Measurements from ENCODE around the gene HIPK2.

HIPK2 gene

DNA sequence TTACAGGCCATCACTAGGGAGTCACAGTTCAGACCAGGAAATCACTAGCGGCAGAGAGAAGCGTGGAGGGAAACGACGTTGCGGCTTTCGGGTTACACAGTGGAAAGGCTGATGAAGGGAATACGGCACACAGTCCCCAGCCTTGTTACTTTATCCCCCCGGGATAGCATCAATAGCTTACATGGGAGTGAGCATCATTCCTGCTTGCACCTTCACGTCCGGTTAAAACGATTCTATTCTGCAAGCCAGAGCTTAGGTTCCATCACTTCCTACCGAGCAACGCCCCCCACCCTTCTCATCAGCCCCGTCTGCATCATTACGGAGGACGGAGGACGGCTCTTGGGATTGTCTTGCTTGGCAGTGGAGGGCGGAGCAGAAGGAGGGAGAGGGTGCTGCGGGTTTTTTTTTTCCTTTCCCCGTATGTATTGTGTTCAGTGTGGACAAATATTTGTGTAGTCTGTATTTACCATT lies 129.4 kb downstream of the HIPK2 start:
- DNase-seq (ENCODE audit: low spot score): no peak

DNA sequence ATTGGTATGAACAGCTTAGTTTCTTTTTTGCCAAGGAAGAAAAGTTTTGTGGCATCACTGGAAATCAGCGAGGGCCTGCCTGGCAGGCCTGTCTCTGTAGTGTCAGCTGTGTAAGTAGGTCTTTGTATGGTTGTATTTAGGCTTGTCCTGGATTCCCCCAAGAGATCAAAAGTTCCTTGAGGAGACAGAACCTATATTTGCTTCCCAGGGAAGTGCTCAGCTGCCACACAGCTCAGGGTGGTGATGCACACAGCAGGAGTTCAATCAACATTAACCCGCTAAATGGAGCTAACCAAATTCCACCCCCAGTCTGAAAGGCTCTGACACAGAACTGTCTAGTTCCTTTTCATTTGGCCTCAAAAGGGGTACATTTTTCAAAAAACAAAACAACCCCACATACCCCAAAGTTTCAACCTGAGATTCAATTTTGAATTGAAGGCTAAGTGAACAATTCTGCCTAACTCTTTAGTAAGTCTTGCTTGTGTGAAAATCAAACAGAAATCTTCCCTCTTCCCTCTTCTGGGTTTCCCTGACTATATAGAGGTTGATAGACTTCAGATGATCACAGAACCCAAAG lies 129.9 kb downstream of the HIPK2 start:
- no peak for DNase-seq (ENCODE audit: low spot score)

DNA sequence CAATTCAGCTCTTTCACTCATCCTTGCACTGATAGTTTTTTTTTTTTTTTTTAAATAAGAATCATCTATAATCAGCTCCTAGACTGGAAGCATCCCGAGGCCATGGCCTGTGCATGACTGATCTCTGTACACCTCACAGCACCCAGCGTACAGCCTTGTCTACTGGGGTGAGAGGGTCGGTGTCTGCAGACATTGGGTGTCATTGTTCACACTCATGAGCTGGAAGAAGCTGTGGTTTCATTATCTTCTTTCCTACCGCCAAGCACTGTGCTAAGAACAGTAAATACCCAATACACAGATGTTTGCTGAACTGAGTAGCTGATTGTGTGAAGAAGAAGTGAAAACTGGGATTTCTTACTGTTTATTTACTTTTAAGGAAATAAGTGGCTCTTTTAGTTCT lies 130.7 kb downstream of the HIPK2 start:
- DNase-seq (ENCODE audit: low spot score): no peak

DNA sequence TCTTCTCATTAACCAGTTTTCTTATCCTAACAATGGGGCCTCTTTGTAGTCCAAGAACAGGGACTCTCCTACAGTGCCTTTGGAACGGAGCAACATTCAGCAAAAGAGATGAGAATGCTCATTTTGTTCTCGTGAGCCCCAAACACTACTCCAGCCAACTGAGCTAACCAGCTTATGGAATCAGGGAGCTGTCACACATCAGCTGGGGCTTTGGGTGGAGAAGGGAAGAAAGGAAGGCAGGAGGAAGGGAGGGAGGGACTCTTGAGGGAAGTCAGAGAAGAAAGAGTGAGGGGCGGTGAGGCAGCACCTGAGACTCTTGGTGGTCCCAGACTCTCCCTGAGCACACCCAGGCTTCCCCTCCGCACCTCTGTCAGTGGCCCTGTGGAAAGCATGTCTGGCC lies 131.2 kb downstream of the HIPK2 start:
- DNase-seq (ENCODE audit: low spot score): no peak

DNA sequence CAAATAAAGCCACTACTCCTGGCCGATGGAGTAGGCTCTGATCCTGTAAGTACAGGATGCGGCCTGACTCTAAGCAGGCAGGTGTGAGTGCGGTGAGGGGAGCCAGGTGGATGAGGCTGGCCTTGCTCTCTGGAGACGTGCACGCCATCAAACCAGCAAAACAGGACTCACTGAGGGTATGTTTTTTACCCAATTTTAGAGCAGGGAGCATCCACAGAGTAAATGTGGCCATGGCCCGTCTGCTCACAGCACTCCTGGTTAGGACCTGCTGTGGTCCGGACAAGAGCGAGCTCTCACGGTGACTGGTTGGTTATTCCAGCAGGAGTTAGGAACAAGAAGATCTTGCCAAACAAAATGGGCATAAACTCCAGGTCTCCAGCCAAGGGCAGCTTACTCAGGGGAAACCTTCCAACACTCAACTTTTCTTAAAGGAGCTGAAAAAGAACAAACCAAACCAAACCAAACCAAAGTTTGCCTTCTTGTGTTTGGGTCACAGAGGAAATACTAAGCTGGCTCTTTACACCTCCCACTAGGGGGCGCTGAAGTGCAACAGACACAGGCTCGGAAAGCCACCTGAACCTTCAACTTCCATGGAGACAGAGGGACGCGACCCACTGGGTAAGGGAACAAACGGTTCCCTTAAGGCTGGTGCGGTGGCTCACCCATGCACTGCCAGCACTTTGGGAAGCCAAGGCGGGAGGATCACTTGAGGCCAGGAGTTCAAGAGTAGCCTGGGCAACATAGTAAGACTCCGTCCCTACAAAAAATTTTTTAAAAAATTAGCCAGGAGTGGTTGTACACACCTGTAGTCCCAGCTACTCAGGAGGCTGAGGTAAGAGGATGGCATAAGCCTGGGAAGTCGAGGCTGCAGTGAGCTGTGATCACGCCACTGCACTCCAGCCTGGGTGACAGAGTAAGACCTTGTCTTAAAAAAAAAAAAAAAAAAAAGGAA lies 131.9 kb downstream of the HIPK2 start:
- DNase-seq (ENCODE audit: low spot score): peak; percentile 86

DNA sequence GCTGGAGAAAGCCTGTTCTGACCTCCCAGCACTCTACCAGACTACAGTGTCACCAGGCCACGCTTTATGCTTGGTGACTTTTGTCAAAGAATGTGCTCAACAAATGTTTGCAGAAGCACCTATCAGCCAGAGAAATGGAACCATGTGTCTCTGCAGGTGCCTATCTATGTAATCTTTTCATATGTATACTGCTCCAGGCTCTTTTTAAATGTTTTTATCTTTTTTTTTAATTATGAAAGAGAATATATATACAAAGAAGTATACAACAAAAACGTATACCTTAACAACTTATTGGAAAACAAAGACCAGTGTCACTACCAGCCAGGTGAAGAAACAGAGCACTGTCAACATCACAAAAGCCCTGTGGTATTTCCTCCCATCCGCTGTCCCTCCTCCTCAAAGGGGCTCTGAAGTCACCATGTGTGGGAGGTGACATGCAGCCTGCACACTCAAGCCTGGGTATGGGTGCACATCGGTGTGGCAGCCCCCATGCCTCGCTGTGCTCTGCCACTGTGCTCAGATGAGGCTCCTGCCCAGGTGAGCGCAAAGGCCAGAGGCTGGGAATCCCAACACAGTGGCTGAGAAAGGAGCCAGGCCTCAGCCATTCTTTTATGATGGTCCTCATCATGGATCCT lies 133.7 kb downstream of the HIPK2 start:
- DNase-seq (ENCODE audit: low spot score): no peak

DNA sequence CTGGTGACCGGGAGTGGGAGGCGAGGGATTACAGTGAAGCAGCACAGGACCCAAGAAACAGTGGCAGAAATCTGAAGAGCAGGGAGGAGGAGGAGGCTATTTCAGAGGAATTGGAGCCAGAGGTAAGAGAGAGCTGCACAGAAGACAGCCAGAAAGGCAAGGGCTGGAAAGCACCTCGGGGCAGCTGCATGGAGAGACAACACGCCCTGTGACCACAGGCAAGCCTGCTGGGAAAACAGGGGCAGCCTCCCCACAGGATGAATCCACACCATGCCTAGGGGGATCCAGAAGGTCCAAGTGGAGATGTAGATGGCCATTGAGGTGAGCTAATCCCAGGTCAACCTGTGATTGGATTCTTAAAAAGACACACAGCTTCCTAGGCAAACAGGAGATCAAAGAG lies 135.5 kb downstream of the HIPK2 start:
- DNase-seq (ENCODE audit: low spot score): no peak

DNA sequence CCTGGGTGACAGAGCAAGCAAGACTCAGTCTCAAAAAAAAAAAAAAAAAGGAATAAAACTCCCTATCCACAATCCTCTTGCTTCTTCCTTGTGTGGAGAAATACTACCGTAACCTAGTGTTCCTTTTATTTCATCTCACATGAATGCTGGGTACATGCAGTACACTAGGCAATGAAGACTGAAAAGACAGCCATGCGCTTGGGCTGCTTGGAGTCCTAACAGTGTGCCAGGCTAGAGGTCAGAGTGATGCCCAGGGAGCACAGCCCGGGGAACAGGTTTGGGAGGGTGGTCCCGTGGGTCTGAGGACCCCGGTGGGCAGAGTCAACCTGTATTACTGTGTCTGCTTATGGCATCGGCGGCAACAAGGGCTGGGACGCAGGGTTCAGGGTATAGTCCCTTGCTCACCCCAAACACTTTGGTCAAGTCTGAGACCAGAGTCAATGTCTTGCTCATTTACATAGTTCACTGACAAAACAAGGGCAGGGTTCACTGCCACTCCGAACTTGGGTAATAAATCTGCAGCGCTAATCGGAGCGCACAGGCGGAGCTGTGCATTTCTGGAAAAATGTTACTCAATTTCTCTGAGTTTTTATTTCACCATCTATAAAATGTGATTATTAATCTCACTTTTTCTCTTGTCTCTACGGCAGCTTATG lies 136.3 kb downstream of the HIPK2 start:
- no peak for DNase-seq (ENCODE audit: low spot score)

DNA sequence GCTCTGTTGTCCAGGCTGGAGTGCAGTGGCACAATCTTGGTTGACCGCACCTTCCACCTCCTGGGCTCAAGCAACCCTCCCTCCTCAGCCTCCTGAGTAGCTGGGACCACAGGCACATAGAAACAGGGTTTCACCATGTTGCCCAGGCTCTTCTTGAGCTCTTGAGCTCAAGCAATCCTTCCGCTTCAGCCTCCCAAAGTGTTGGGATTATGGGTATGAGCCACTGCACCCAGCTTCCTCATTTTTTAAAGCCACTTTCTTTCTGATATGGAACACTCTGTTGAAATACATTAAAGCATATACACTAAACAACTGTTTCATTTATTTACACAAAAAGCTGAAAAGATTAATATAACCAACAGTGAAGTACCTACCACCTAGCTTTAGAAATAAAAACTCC lies 137.1 kb downstream of the HIPK2 start:
- no peak for DNase-seq (ENCODE audit: low spot score)

DNA sequence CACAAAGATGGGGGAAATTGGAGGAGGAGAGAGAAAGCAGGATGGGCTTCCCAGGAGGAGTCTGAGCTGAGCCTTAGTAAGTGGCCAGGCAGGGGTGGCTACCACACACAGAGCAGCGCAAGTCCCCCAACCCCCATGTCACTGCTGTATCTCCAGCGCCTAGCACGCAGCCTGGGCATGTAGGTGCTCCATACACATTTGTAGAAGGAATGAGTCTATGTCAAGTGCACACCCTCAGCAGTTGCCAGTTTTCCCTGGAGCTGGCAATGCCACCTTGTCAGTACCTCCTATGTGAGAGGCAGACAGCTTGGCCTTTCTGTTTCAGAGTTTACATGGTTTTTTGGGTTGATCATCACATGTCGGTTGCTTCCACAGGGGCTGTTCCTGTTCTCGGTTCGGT lies 138.2 kb downstream of the HIPK2 start:
- no peak for DNase-seq (ENCODE audit: low spot score)

DNA sequence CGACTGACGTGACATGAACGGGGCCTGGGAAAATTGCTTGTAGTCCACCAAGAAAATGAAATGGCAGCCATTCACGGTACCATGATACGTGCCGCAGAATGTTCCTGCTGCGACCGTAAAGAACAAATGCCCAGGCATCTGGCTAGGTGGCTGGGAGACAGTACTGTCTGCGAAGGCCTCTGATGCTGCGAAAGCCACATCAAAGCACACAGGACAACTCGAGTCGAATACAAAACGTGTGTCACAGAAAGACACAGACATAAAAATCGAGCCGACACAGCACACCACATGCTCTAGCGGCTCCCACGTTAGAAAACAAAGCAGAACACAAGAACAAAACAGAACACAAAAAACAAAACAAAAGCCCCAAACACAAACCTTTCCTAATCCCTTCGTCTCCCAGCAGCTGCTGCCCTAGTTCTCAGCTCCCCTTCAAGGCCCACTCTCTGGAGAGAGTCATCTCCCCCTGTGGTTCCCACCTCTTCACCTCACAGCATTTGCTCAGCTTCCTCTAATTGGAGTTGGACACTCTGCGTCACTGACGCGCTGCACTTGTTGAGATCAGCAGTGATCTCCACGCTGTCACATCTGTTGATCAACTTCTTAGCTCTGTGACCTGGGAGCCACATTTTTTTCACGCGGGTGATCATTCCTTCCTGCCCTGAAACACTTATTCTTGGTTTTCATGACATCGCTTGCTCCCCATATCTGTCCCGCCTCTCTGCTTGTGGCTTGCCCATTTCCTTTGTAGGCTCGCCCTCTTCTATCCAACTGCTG lies 142.1 kb downstream of the HIPK2 start:
- no peak for DNase-seq (ENCODE audit: low spot score)

DNA sequence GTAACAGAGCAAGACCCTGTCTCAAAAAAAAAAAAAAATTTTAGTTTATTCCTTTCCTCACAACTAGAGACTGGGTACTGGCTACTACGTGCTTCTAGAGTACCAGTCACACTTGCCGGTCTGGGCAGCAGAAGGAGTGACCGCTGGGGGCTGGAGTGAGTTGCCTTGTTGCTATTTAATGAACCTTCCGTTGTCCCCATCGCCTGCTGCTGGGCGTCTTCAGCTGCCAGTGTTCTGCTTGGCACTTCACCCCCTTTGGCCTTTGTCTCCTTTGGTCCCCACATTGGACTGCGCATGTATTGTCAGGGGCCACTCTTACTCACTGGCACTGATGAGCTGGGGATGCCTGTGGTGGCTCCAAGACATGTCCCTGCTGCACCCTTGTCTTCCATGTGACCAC lies 143.7 kb downstream of the HIPK2 start:
- DNase-seq (ENCODE audit: low spot score): no peak

DNA sequence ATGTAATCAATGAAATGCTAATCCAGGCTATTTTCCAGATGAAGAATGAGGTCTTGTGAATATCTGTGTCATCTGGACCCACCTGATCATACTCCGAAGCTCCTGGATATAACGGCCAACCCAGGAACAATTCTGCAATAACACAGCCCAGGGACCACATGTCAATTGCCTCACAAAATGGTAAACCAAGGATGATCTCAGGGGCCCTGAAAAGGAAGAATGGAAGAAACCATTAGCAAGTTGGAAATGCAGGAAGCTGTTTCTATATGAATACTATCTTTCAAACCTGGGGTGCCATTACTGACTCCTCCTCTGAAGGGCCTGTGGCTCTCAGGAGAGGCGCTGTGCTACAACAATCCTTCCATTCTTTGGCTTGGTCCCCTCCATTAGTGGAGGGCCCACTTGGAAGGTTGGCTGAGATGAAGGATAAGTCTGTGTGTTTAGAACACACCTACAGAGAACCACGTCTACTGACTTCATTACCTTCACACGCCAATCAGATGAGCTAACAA lies 146.2 kb downstream of the HIPK2 start:
- DNase-seq (ENCODE audit: low spot score): no peak

DNA sequence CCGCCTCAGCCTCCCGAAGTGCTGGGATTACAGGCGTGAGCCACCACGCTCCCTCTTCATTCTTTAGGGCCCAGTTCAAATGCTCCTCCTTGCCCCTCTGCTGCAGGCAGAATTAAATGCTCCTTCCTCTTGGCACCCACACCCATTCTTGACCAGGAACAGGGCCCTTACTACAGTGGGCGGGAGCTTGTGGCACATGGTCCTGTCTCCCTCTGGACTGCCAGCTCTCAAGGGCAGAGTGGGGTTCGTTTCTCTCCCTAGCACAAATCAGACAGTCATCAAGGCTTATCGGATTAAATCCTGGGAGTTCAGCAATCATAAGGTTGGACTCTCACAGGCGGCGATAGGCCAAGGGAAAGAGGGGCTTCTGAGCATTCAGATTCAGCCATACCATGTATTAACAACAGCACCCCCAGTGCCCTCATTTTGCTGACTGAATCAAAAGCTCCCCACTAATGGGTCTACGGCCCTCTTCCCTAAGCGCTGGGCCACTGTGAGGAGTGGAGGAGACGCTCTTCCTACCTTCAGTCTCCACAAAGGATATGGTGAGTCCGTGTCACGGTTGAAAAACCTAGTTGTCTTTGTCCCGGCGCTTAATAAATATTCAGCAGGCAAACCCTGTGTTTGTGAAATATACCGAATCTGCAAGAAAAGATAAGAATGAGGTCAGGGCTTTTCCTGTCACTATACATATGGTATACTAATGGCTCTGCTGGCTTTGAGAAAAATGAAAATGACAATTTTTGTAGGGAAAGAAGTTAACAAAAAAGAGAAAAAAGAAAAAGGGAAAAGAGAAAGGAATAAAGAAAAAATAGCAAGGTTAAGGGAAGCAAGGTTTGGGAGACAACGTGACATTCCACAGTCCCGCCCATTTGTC lies 146.9 kb downstream of the HIPK2 start:
- DNase-seq (ENCODE audit: low spot score): no peak

DNA sequence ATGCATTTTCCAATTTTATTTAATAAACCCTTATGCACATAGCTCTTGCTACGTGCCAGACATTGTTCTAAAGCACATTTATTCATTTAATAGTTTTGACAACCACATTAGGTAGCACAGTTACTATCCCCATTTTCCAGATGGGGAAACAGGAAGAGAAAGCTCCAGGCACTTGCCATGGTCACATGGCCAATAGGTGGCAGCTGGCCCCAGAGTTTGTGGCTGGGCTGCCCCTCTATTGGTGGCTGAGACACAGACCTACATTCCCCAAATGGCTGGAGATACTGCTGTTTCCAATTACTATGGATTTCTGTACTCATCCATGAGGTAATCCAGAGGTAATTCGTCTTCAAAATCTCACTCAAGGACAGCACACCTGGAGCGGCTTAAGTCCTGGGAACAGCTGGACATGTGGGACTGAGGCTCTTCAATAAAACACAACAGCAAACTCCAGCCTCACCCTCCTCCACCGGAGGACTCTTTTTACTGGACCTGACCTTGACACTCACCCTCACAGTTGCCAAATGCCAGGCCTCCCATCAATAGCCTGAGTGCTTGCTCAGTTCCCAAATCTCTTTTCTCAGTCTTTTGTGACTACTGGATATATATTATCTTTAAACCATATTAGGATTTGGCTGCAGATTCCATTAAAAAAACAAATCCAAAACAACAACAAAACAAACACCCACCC lies 148.3 kb downstream of the HIPK2 start:
- no peak for DNase-seq (ENCODE audit: low spot score)

DNA sequence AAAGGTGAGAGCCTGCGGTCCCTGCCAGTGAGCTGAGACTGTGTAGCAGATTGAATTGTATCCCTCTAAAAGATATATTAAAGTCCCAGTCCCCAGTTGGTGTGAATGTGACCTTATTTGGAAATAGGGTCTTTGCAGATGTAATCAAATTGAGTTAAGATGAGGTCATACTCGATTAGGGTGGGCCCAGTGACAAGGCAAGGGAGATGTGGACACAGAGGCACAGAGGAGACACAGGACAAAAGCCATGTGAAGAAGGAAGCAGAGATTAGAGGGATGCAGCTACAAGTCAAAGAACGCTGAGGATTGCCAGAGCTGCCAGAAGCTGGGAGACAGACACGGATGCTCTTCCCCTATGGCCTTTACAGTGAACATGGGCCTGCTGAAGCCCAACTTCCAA lies 150.0 kb downstream of the HIPK2 start:
- DNase-seq (ENCODE audit: low spot score): no peak

DNA sequence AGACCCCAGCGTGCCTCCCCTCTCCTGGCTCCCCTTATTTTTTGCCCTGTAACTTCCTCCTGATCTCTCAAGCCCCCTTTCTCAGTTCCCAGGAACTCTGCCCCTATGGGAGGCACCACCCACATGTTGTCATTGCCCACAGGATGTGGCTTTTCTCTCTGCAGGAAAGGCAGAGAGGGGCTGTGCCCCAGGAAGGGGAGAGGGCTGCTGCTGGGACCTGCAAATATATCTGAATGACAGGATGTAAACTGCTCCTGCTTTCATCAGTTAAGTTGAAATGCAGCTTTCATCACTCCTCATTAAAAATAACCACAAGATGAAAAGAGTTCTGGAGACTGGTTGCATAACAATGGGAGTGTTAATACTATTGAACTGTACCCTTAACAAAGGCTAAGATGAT lies 151.0 kb downstream of the HIPK2 start:
- DNase-seq (ENCODE audit: low spot score): no peak

DNA sequence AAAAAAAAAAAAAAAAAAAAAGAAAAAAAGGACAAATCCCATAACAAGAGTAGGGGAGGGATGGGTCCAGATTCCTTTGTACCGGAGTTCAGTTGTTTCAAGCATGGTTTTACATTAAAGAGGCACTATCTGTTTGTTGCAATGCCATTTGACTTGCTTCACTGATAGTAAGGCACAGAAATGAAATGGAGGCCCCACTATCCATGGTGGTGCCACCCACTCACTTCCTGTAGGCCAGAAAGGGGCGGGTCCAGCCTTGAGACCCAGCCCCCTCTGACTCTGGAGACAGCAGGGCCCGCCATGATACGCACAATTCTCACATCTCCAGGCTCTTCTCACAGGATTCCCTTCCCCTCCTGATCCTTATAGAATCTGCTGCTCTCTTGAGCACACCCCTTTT lies 154.3 kb downstream of the HIPK2 start:
- DNase-seq (ENCODE audit: low spot score): no peak

DNA sequence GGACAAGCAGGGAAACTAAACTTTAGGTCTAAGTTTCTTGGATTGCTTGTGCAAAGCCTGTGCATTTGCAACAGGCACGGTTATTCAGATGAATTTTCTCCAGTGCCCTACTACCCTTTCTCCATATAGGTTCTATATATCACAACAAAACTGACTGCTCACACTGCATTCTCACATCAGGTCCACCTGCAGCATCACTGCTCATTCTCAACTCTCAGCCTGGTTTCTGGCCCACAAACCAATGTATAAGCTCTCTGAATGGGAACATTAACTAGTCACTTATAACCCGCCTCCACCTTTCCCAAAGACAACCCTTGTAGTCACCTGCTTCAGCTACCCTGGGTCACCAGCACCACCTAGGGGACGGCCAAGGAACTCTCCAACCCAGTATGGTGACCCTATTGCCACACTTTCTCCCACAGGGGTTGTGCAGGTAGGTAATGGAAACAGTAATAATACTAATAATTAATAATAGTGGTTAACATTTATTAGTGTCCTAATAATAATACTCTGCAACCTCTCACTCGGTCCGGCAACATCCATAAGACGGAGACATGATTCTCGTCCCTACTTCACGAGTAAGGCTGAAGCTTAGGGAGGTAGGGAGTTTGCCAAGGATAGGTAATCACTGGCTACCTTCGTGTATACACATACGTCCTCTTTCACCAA lies 157.0 kb downstream of the HIPK2 start:
- peak; percentile 62 for DNase-seq (ENCODE audit: low spot score)

DNA sequence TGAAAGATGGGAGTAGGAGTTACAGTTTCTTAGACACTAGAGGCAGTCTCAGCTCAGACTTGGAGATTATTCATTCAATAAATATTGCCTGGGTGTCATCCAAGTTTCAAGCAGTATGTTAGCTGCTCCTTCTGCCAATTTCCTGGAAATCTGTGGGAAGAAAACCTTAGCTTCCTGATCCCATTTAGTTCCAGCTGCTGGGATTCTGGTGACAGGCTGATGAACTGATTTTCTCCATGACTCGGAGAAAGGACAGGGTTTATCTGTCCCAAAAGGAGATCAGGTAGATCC lies 158.5 kb downstream of the HIPK2 start:
- no peak for DNase-seq (ENCODE audit: low spot score)

Data from ecto neural progenitor cell (in vitro differentiated cells).